D721Med (cell line): ENCODE data around the gene PPP1R9B.

Experiments used
- DNase-seq: peaks from one replicate; pipeline ENCODE4 v3.0.0; 2011; ENCODE audit warnings: low spot score; ENCODE audit not compliant: insufficient read length
- FAIRE-seq: peaks from 2 replicates; lab custom pipeline; 2011; peaks lifted over from hg19 to GRCh38; lab: Jason Lieb, UNC
- CTCF ChIP-seq: IDR thresholded peaks from 2 replicates; pipeline ENCODE4 v1.5.1; 2012; ENCODE audit warnings: mild to moderate bottlenecking, control low read depth; ENCODE audit not compliant: insufficient read depth; ENCODE audit errors: missing control alignments

Gene PPP1R9B

GRCh38 chr17:50186661-50187393 lies 36.4 kb upstream of the PPP1R9B start:
- no peak for TF ChIP-seq CTCF
- DNase-seq (no peak), FAIRE-seq (no peak)

- no peak for TF ChIP-seq CTCF
- FAIRE-seq (no peak), DNase-seq (no peak)
Observed at GRCh38 chr17:50185631-50186471, 35.4 kb upstream of the PPP1R9B start.

- FAIRE-seq (no peak), DNase-seq (no peak)
- no peak for TF ChIP-seq CTCF
Observed at GRCh38 chr17:50184611-50185398, 34.3 kb upstream of the PPP1R9B start.

- no peak for TF ChIP-seq CTCF
- DNase-seq (no peak), FAIRE-seq (no peak)
Observed at GRCh38 chr17:50184064-50184463, 33.6 kb upstream of the PPP1R9B start.

- TF ChIP-seq CTCF = no peak
- FAIRE-seq = no peak
- no peak for DNase-seq
Observed at GRCh38 chr17:50183421-50183994, 33.0 kb upstream of the PPP1R9B start.

GRCh38 chr17:50182783-50183420 lies 32.4 kb upstream of the PPP1R9B start:
- FAIRE-seq = no peak
- TF ChIP-seq CTCF = no peak
- DNase-seq = no peak
